Breast epithelium (tissue), 4 donors: ENCODE data around the gene UFC1. TPM values are rescaled to one million over a fixed set of nuclear protein-coding genes. Genes with fewer than 3 reads are reported as not detected.
A peak's percentile ranks its signal among the peaks of the same experiment; 100 is the strongest.

Source experiments
- DNase-seq, 2 donors: peaks; one replicate each; pipeline ENCODE4 v3.0.0-alpha.2; 2019; ENCODE audit warnings: low spot score in 2 of 2
- H3K27ac ChIP-seq, 2 donors: fragments of 200-600 bp; sonication (generic) in 1 of 2; one replicate each; pipeline ENCODE4 v1.5.1; 2016 to 2019; ENCODE audit warnings: mild to moderate bottlenecking in 1 of 2
- H3K27me3 ChIP-seq, 2 donors: fragments of 200-600 bp; sonication (generic) in 1 of 2; one replicate each; pipeline versions ENCODE4 v1.5.1 to v1.6.0; 2017 to 2019; ENCODE audit warnings: control low read depth in 1 of 2, mild to moderate bottlenecking in 1 of 2
- H3K36me3 ChIP-seq: fragments of 200-600 bp; one replicate; pipeline ENCODE4 v1.5.1; 2019
- H3K4me1 ChIP-seq, 2 donors: fragments of 200-600 bp; sonication (generic); one replicate each; pipeline ENCODE4 v1.5.1; 2016 to 2019; ENCODE audit warnings: control low read depth in 1 of 2
- H3K4me3 ChIP-seq, 3 donors: fragments of 200-600 bp; sonication (generic); 1 replicate in 2 of 3; 2 replicates in 1 of 3; pipeline ENCODE4 v1.5.1; 2016 to 2019; ENCODE audit warnings: mild to moderate bottlenecking in 3 of 3, moderate library complexity in 2 of 3
- H3K9me3 ChIP-seq, 2 donors: fragments of 200-600 bp; sonication (generic) in 1 of 2; one replicate each; pipeline ENCODE4 v1.5.1; 2016 to 2019; ENCODE audit warnings: control low read depth in 1 of 2
- POLR2A ChIP-seq: fragments of 450-650 bp; IDR thresholded peaks from one replicate; pipeline ENCODE4 v1.6.1; 2016; ENCODE audit warnings: antibody characterized with exemption, mild to moderate bottlenecking, moderate library complexity
- POLR2AphosphoS5 ChIP-seq, 3 donors: sonication (generic); formaldehyde crosslinking; IDR thresholded peaks; one replicate each; pipeline ENCODE4 v1.6.1; 2017; ENCODE audit warnings: antibody characterized with exemption in 3 of 3
- intact Hi-C: fragments of 100-400 bp; cut with DNase I; formaldehyde crosslinking; loops from one replicate; pipeline ENCODE4 v1.15.1; 2023; ENCODE audit warnings: low total_unique reads
- total RNA-seq, 3 donors: library from RNA; depleted of rRNA; stranded (reverse); fragments of >200 nt; gene quantifications; one replicate each; pipeline ENCODE4 v1.1.0, GENCODE V29; 2016
- TF ChIP-seq, protein P1 (sequence below), 3 donors: fragments of 450-650 bp; IDR thresholded peaks; one replicate each; pipeline ENCODE4 v1.5.1; 2016 to 2017; ENCODE audit warnings: antibody characterized with exemption in 3 of 3, mild to moderate bottlenecking in 3 of 3, moderate library complexity in 3 of 3

The UFC1 gene
- total RNA-seq, 3 donors from 2014 or later: 76.0 to 90.3 (median 87.5) TPM

GRCh38 chr1:161174911-161175310 lies 21.1 kb downstream of the UFC1 start:
- no peak for TF ChIP-seq POLR2A
- TF ChIP-seq, protein P1, sequence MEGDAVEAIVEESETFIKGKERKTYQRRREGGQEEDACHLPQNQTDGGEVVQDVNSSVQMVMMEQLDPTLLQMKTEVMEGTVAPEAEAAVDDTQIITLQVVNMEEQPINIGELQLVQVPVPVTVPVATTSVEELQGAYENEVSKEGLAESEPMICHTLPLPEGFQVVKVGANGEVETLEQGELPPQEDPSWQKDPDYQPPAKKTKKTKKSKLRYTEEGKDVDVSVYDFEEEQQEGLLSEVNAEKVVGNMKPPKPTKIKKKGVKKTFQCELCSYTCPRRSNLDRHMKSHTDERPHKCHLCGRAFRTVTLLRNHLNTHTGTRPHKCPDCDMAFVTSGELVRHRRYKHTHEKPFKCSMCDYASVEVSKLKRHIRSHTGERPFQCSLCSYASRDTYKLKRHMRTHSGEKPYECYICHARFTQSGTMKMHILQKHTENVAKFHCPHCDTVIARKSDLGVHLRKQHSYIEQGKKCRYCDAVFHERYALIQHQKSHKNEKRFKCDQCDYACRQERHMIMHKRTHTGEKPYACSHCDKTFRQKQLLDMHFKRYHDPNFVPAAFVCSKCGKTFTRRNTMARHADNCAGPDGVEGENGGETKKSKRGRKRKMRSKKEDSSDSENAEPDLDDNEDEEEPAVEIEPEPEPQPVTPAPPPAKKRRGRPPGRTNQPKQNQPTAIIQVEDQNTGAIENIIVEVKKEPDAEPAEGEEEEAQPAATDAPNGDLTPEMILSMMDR (IDR thresholded peaks at IDR 0.05): no peak
- TF ChIP-seq POLR2AphosphoS5 (IDR thresholded peaks at IDR 0.05): no peak
- Histone ChIP-seq H3K4me1 (peaks cover 0 to 12% of the 10 kb centered on the region in 2 donors), H3K36me3 (peaks cover 3% of the 10 kb centered on the region), H3K27ac (peak overlapping the region in 1 of 2 donors; percentile 91), H3K9me3 (no peaks in the 10 kb centered on the region), H3K4me3 (no peak overlapping the region), H3K27me3 (no peaks in the 10 kb centered on the region)
- DNase-seq: no peak
- intact Hi-C loops: no loop called here

- TF ChIP-seq, protein P1 (IDR thresholded peaks at IDR 0.05): no peak
- no peak for TF ChIP-seq POLR2A
- no peak for TF ChIP-seq POLR2AphosphoS5 (IDR thresholded peaks at IDR 0.05)
- Histone ChIP-seq H3K4me3 (peak overlapping the region; percentile 80 to 86 (median 83)), H3K27me3 (no peaks in the 10 kb centered on the region), H3K4me1 (peaks cover 0 to 12% of the 10 kb centered on the region in 2 donors), H3K36me3 (peaks cover 3% of the 10 kb centered on the region), H3K27ac (peak overlapping the region; percentile 91 to 96), H3K9me3 (no peaks in the 10 kb centered on the region)
- intact Hi-C loops: no loop called here
- DNase-seq: no peak
Observed at GRCh38 chr1:161175771-161176453, 22.1 kb downstream of the UFC1 start.

- peak overlapping the region; percentile 80 to 86 (median 83) for H3K4me3 ChIP-seq
- peaks cover 3% of the 10 kb centered on the region for H3K36me3 ChIP-seq
- no peaks in the 10 kb centered on the region for H3K9me3 ChIP-seq
- peaks cover 0 to 12% of the 10 kb centered on the region in 2 donors for H3K4me1 ChIP-seq
- TF ChIP-seq POLR2A: no peak
- TF ChIP-seq POLR2AphosphoS5 (IDR thresholded peaks at IDR 0.05): no peak
- TF ChIP-seq, protein P1 (IDR thresholded peaks at IDR 0.05): no peak
- intact Hi-C loops: no loop called here
- peak overlapping the region; percentile 91 to 96 for H3K27ac ChIP-seq
- DNase-seq: no peak
- no peaks in the 10 kb centered on the region for H3K27me3 ChIP-seq
Observed at GRCh38 chr1:161176468-161177111, 22.8 kb downstream of the UFC1 start.

GRCh38 chr1:161177112-161177935 lies 23.5 kb downstream of the UFC1 start, which contains the start of gene B4GALT3:
Gene B4GALT3 (minus strand): TSS chr1:161177507. CDS start chr1:161176060, 1,447 bp downstream.
- intact Hi-C loops: no loop called here

More at GRCh38 chr1:161177112-161177935, 23.5 kb downstream of the UFC1 start, which contains the start of gene B4GALT3:
- H3K36me3 ChIP-seq: peaks cover 3% of the 10 kb centered on the region
- TF ChIP-seq, protein P1 (IDR thresholded peaks at IDR 0.05): no peak
- TF ChIP-seq POLR2AphosphoS5 (IDR thresholded peaks at IDR 0.05): peak; percentile 77 to 94 (median 90)
- peak; percentile 69 for TF ChIP-seq POLR2A
- H3K27ac ChIP-seq: peak within 1 kb of the TSS; percentile 91 to 96
- H3K4me3 ChIP-seq: peak within 1 kb of the TSS; percentile 80 to 86 (median 83)
- DNase-seq: peak; percentile 87 to 92
- H3K4me1 ChIP-seq: peaks cover 0 to 11% of the 10 kb centered on the region in 2 donors
- no peaks in the 10 kb centered on the region for H3K27me3 ChIP-seq
- no peaks in the 10 kb centered on the region for H3K9me3 ChIP-seq
